Vagina (tissue), 2 donors: ENCODE data around the gene CSNK1A1. TPM values are rescaled to one million over a fixed set of nuclear protein-coding genes. Genes with fewer than 3 reads are reported as not detected.

ENCODE experiments used
- DNase-seq, 2 donors: peaks; one replicate each; pipeline ENCODE4 v3.0.0-alpha.2; 2017; ENCODE audit errors: extremely low spot score in 2 of 2
- H3K27ac ChIP-seq: fragments of 200-600 bp; sonication (generic); one replicate; pipeline ENCODE4 v1.5.1; 2019
- H3K27me3 ChIP-seq: fragments of 200-600 bp; sonication (generic); one replicate; pipeline ENCODE4 v1.5.1; 2019
- H3K36me3 ChIP-seq, 2 donors: fragments of 200-600 bp; sonication (generic); one replicate each; pipeline ENCODE4 v1.5.1; 2017 to 2019
- H3K4me1 ChIP-seq: fragments of 200-600 bp; sonication (generic); one replicate; pipeline ENCODE4 v1.5.1; 2019
- H3K4me3 ChIP-seq, 2 donors: fragments of 200-600 bp; sonication (generic); 1 replicate in 1 of 2; 2 replicates in 1 of 2; pipeline ENCODE4 v1.5.1; 2016 to 2019
- H3K9me3 ChIP-seq: fragments of 200-600 bp; sonication (generic); one replicate; pipeline ENCODE4 v1.5.1; 2019
- CTCF ChIP-seq, 3 experiments: fragments of 450-650 bp in 2 of 3; fragments of 200-600 bp in 1 of 3; sonication (generic) in 1 of 3; IDR thresholded peaks; one replicate each; pipeline ENCODE4 v1.5.1; 2017 to 2019; ENCODE audit warnings: antibody characterized with exemption in 3 of 3, mild to moderate bottlenecking in 2 of 3, moderate library complexity in 2 of 3
- POLR2A ChIP-seq, 2 donors: fragments of 450-650 bp; IDR thresholded peaks; one replicate each; pipeline ENCODE4 v1.6.1; 2017; ENCODE audit warnings: antibody characterized with exemption in 2 of 2, mild to moderate bottlenecking in 2 of 2, moderate library complexity in 2 of 2
- POLR2AphosphoS5 ChIP-seq, 2 donors: sonication (generic); formaldehyde crosslinking; IDR thresholded peaks; one replicate each; pipeline ENCODE4 v1.9.0; 2017; ENCODE audit warnings: antibody characterized with exemption in 2 of 2, mild to moderate bottlenecking in 2 of 2, low read depth in 1 of 2; ENCODE audit not compliant: insufficient read depth in 1 of 2
- intact Hi-C: fragments of 100-400 bp; cut with DNase I; formaldehyde crosslinking; loops from one replicate; pipeline ENCODE4 v1.15.1; 2023
- total RNA-seq: library from RNA; depleted of rRNA; stranded (reverse); fragments of >200 nt; gene quantifications from one replicate; pipeline ENCODE4 v1.2.3, GENCODE V29; 2016

Gene CSNK1A1
- total RNA-seq, 1 donor from 2014 or later = 223 TPM

GRCh38 chr5:149488645-149489306 is 62.5 kb downstream of the CSNK1A1 start:
- no peaks in the 10 kb centered on the region for H3K9me3 ChIP-seq
- H3K27ac ChIP-seq = peak overlapping the region; percentile 53
- TF ChIP-seq POLR2A (IDR thresholded peaks at IDR 0.05) = no peak
- no peak for TF ChIP-seq POLR2AphosphoS5 (IDR thresholded peaks at IDR 0.05; ENCODE audit: insufficient read depth in 1 of 2, low read depth in 1 of 2)
- intact Hi-C loops = no loop called here
- peaks cover 54% of the 10 kb centered on the region for H3K4me1 ChIP-seq
- no peak overlapping the region for H3K4me3 ChIP-seq
- peaks cover 0 to 5% of the 10 kb centered on the region in 2 donors for H3K36me3 ChIP-seq
- DNase-seq = no peak
- H3K27me3 ChIP-seq = no peaks in the 10 kb centered on the region

- no peak overlapping the region for H3K4me3 ChIP-seq
- TF ChIP-seq POLR2AphosphoS5 (IDR thresholded peaks at IDR 0.05; ENCODE audit: insufficient read depth in 1 of 2, low read depth in 1 of 2) (no peak), CTCF (IDR thresholded peaks at IDR 0.05) (no peak), POLR2A (IDR thresholded peaks at IDR 0.05) (no peak)
- H3K36me3 ChIP-seq = no peaks in the 10 kb centered on the region
- DNase-seq = no peak
- no peaks in the 10 kb centered on the region for H3K9me3 ChIP-seq
- H3K27me3 ChIP-seq = no peaks in the 10 kb centered on the region
- intact Hi-C loops = no loop called here
- peaks cover 60% of the 10 kb centered on the region for H3K4me1 ChIP-seq
- peak overlapping the region; percentile 53 for H3K27ac ChIP-seq
These were observed 63.6 kb downstream of the CSNK1A1 start for GRCh38 chr5:149487672-149488071.

- H3K27ac ChIP-seq = peak overlapping the region; percentile 60
- TF ChIP-seq CTCF (IDR thresholded peaks at IDR 0.05) (no peak), POLR2AphosphoS5 (IDR thresholded peaks at IDR 0.05; ENCODE audit: insufficient read depth in 1 of 2, low read depth in 1 of 2) (no peak), POLR2A (IDR thresholded peaks at IDR 0.05) (no peak)
- peaks cover 66% of the 10 kb centered on the region for H3K4me1 ChIP-seq
- no peak for DNase-seq
- intact Hi-C loops = no loop called here
- no peaks in the 10 kb centered on the region for H3K27me3 ChIP-seq
- no peaks in the 10 kb centered on the region for H3K9me3 ChIP-seq
- H3K4me3 ChIP-seq = no peak overlapping the region
- no peaks in the 10 kb centered on the region for H3K36me3 ChIP-seq
These were observed 64.3 kb downstream of the CSNK1A1 start for GRCh38 chr5:149486726-149487635.

GRCh38 chr5:149485655-149486615 is 65.3 kb downstream of the CSNK1A1 start:
- intact Hi-C loops = no loop called here
- peak overlapping the region; percentile 60 for H3K27ac ChIP-seq
- H3K36me3 ChIP-seq = no peaks in the 10 kb centered on the region
- H3K4me1 ChIP-seq = peaks cover 70% of the 10 kb centered on the region
- no peak overlapping the region for H3K4me3 ChIP-seq
- H3K27me3 ChIP-seq = no peaks in the 10 kb centered on the region
- TF ChIP-seq POLR2A (IDR thresholded peaks at IDR 0.05) = no peak
- TF ChIP-seq POLR2AphosphoS5 (IDR thresholded peaks at IDR 0.05; ENCODE audit: insufficient read depth in 1 of 2, low read depth in 1 of 2) = peak; percentile 59 to 80
- no peak for TF ChIP-seq CTCF (IDR thresholded peaks at IDR 0.05)
- DNase-seq = peak in 1 of 2 donors; percentile 93
- H3K9me3 ChIP-seq = no peaks in the 10 kb centered on the region

GRCh38 chr5:149481485-149481884 is 69.8 kb downstream of the CSNK1A1 start:
- Histone ChIP-seq H3K4me1 (peaks cover 31% of the 10 kb centered on the region), H3K36me3 (no peaks in the 10 kb centered on the region), H3K27ac (no peak overlapping the region), H3K27me3 (no peaks in the 10 kb centered on the region), H3K9me3 (no peaks in the 10 kb centered on the region), H3K4me3 (no peak overlapping the region)
- no peak for TF ChIP-seq POLR2A (IDR thresholded peaks at IDR 0.05)
- TF ChIP-seq CTCF (IDR thresholded peaks at IDR 0.05) = no peak
- TF ChIP-seq POLR2AphosphoS5 (IDR thresholded peaks at IDR 0.05; ENCODE audit: insufficient read depth in 1 of 2, low read depth in 1 of 2) = no peak
- no peak for DNase-seq
- intact Hi-C loops = no loop called here
